HEK293 (cell line): ENCODE measurements around the gene BDH1.

ENCODE experiments used
- CTCF ChIA-PET: fragments of 350-600 bp; formaldehyde crosslinking; extraction: SDS; loops from one replicate; lab custom pipeline; 2021; ENCODE audit warnings: antibody characterized with exemption; lab: Yijun Ruan, JAX
- POLR2A ChIA-PET: fragments of 300-600 bp; formaldehyde crosslinking; extraction: SDS; loops from one replicate; lab custom pipeline; 2020; ENCODE audit warnings: antibody characterized with exemption, inconsistent platforms; lab: Yijun Ruan, JAX
- H3K27ac ChIP-seq: fragments of 200-500 bp; sonication (Bioruptor generic); 2 replicates; pipeline ENCODE4 v1.5.1; 2014; ENCODE audit warnings: low read depth, low read length, control low read depth, inconsistent platforms; ENCODE audit errors: extremely low read depth
- H3K36me3 ChIP-seq, 2 experiments: fragments of 200-500 bp in 1 of 2; sonication (Bioruptor generic) in 1 of 2; 1 replicate in 1 of 2; 2 replicates in 1 of 2; pipeline ENCODE4 v1.5.1; 2014 to 2017; ENCODE audit warnings: inconsistent platforms in 2 of 2, low read length in 2 of 2; ENCODE audit not compliant: control insufficient read depth in 2 of 2, insufficient read depth in 1 of 2
- H3K4me1 ChIP-seq: fragments of 200-500 bp; sonication (Bioruptor generic); 2 replicates; pipeline ENCODE4 v1.5.1; 2014; ENCODE audit warnings: mild to moderate bottlenecking, low read length, inconsistent platforms; ENCODE audit not compliant: control insufficient read depth, insufficient read depth
- H3K4me3 ChIP-seq: 2 replicates; pipeline ENCODE4 v1.5.1; 2011; ENCODE audit warnings: low read depth, mild to moderate bottlenecking, control low read depth, low read length, moderate library complexity
- H3K9me3 ChIP-seq: fragments of 200-500 bp; sonication (Bioruptor generic); 2 replicates; pipeline ENCODE4 v1.5.1; 2014; ENCODE audit warnings: low read depth, low read length, inconsistent platforms; ENCODE audit not compliant: control insufficient read depth, insufficient read depth
- BCL6B ChIP-seq: fragments of 450-650 bp; formaldehyde crosslinking; IDR thresholded peaks from 2 replicates; pipeline ENCODE4 v1.5.1; 2017; ENCODE audit warnings: missing biosample characterization, missing genetic modification characterization
- EGR2 ChIP-seq: fragments of 450-650 bp; formaldehyde crosslinking; IDR thresholded peaks from 2 replicates; pipeline ENCODE4 v1.5.1; 2016; ENCODE audit warnings: low read depth, missing biosample characterization, missing genetic modification characterization
- GLIS2 ChIP-seq: fragments of 450-650 bp; formaldehyde crosslinking; IDR thresholded peaks from 2 replicates; pipeline ENCODE4 v1.5.1; 2016; ENCODE audit warnings: missing biosample characterization, missing genetic modification characterization
- IKZF3 ChIP-seq: fragments of 450-650 bp; IDR thresholded peaks from 2 replicates; pipeline ENCODE4 v1.5.0; 2018; ENCODE audit warnings: missing biosample characterization, mild to moderate bottlenecking, missing genetic modification characterization, moderate library complexity
- KLF8 ChIP-seq: fragments of 450-650 bp; formaldehyde crosslinking; IDR thresholded peaks from 2 replicates; pipeline ENCODE4 v1.5.1; 2016; ENCODE audit warnings: missing biosample characterization, missing genetic modification characterization
- ZBTB6 ChIP-seq: fragments of 450-650 bp; formaldehyde crosslinking; IDR thresholded peaks from 2 replicates; pipeline ENCODE4 v1.5.1; 2017; ENCODE audit warnings: missing biosample characterization, missing genetic modification characterization
- ZBTB8A ChIP-seq: fragments of 450-650 bp; formaldehyde crosslinking; IDR thresholded peaks from 2 replicates; pipeline ENCODE4 v1.5.1; 2016; ENCODE audit warnings: missing biosample characterization, missing genetic modification characterization
- ZNF26 ChIP-seq: fragments of 450-650 bp; formaldehyde crosslinking; IDR thresholded peaks from 2 replicates; pipeline ENCODE4 v1.5.1; 2016; ENCODE audit warnings: missing biosample characterization, missing genetic modification characterization
- ZNF501 ChIP-seq: fragments of 450-650 bp; formaldehyde crosslinking; IDR thresholded peaks from 2 replicates; pipeline ENCODE4 v1.5.1; 2016; ENCODE audit warnings: missing biosample characterization, missing genetic modification characterization
- ZNF658 ChIP-seq: fragments of 450-650 bp; formaldehyde crosslinking; IDR thresholded peaks from 2 replicates; pipeline ENCODE4; 2016; ENCODE audit warnings: missing biosample characterization, missing genetic modification characterization
- ZNF76 ChIP-seq: fragments of 450-650 bp; formaldehyde crosslinking; IDR thresholded peaks from 2 replicates; pipeline ENCODE4; 2016; ENCODE audit warnings: low read depth, missing biosample characterization, missing genetic modification characterization, borderline replicate concordance
- ZNF777 ChIP-seq: fragments of 450-650 bp; formaldehyde crosslinking; IDR thresholded peaks from 2 replicates; pipeline ENCODE4 v1.5.1; 2017; ENCODE audit warnings: missing biosample characterization, missing genetic modification characterization, borderline replicate concordance
- ZNF843 ChIP-seq: fragments of 450-650 bp; formaldehyde crosslinking; IDR thresholded peaks from 2 replicates; pipeline ENCODE4 v1.5.1; 2016; ENCODE audit warnings: missing biosample characterization, missing genetic modification characterization
- TF ChIP-seq, protein P1 (sequence below): fragments of 450-650 bp; formaldehyde crosslinking; IDR thresholded peaks from 2 replicates; pipeline ENCODE4 v1.5.1; 2016; ENCODE audit warnings: missing biosample characterization, missing genetic modification characterization
- TF ChIP-seq, protein P2 (sequence below): fragments of 450-650 bp; formaldehyde crosslinking; optimal IDR thresholded peaks from 2 replicates; pipeline ENCODE3; 2016; ENCODE audit warnings: missing biosample characterization, mild to moderate bottlenecking, missing genetic modification characterization
- TF ChIP-seq, protein P3 (sequence below): fragments of 450-650 bp; formaldehyde crosslinking; IDR thresholded peaks from 2 replicates; pipeline ENCODE4 v1.5.1; 2016; ENCODE audit warnings: missing biosample characterization, missing genetic modification characterization
- TF ChIP-seq, protein P4 (sequence below): fragments of 450-650 bp; formaldehyde crosslinking; IDR thresholded peaks from 2 replicates; pipeline ENCODE4 v1.5.1; 2016; ENCODE audit warnings: missing biosample characterization, missing genetic modification characterization

The BDH1 gene

GRCh38 chr3:197512691-197513571, 42.8 kb downstream of the BDH1 start:
- TF ChIP-seq ZNF777 (tag by site-specific recombination) (no peak), ZBTB8A (tag by site-specific recombination) (0 out of 2 replicates have a peak, but pooled peaks have one; percentile 29), ZNF658 (tag by site-specific recombination) (no peak), IKZF3 (tag by site-specific recombination) (no peak), ZNF501 (tag by site-specific recombination) (no peak), GLIS2 (tag by site-specific recombination) (0 out of 2 replicates have a peak, but pooled peaks have one; percentile 29), ZNF843 (no peak)
- H3K27ac ChIP-seq: no peak overlapping the region
- ChIA-PET POLR2A (no interaction called here), CTCF (interaction anchor here (0.5 to 2.0 kb wide), 3 partner anchors 10 to 429 kb away, joined by 3 to 7 read pairs (median 3); no protein-coding TSS in a partner anchor)
- H3K4me1 ChIP-seq: peaks cover 4% of the 10 kb centered on the region; the same call in 1 of the 2 replicates
- H3K9me3 ChIP-seq: no peaks in the 10 kb centered on the region
- H3K36me3 ChIP-seq: no peaks in the 10 kb centered on the region
- no peak overlapping the region for H3K4me3 ChIP-seq

DNA sequence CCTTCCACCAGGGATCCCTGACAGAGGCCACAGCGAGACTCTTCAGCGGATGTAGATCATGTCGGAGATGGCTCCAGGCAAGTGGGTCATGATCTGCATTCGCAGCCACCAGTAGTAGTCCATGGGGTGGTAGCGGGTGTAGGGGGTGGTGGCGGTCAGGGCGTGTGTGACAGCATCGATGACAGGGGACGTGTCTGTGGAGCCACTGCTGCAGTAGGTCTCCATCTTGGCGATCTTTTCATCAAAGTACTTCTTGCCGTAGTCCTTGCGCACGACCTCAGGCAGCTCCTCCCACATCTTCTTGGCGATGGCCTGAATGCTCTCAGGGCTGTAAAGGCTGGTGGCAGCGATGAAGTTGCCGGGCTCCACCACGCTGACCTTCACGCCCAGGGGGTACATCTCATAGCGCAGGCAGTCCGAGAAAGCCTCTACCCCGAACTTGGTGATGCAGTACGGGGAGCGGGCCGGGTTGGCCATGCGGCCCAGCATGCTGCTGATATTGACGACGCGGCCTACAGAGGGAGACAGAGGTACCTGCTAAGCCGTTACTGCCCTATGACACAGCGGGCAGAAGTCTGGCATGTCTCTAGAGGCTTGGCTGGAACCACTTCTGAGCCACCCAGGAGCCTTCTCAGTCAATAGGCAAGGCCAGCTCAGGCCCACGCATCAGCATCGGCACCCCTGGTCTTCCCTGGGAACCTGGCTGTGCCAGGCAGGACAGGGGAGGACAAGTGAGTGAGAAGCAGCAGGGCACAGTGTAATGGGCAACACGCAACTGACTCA, 43.7 kb downstream of the BDH1 start:
- POLR2A ChIA-PET: no interaction called here
- H3K4me3 ChIP-seq: no peak overlapping the region
- no peak overlapping the region for H3K27ac ChIP-seq
- H3K4me1 ChIP-seq: peaks cover 4% of the 10 kb centered on the region; the same call in 1 of the 2 replicates
- no peaks in the 10 kb centered on the region for H3K9me3 ChIP-seq
- TF ChIP-seq, protein P1, sequence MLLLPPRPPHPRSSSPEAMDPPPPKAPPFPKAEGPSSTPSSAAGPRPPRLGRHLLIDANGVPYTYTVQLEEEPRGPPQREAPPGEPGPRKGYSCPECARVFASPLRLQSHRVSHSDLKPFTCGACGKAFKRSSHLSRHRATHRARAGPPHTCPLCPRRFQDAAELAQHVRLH (tag by site-specific recombination): no peak
- TF ChIP-seq BCL6B (no peak), EGR2 (tag by site-specific recombination) (no peak)
- TF ChIP-seq, all 188 proteins: peak for 0
- no peaks in the 10 kb centered on the region for H3K36me3 ChIP-seq
- CTCF ChIA-PET: interaction anchor here (0.6 to 0.8 kb wide), 2 partner anchors 11 to 261 kb away, joined by 3 to 6 read pairs; no protein-coding TSS in a partner anchor

GRCh38 chr3:197511130-197511529, 44.6 kb downstream of the BDH1 start:
- Histone ChIP-seq H3K36me3 (no peaks in the 10 kb centered on the region), H3K4me3 (no peak overlapping the region), H3K9me3 (no peaks in the 10 kb centered on the region), H3K4me1 (no peaks in the 10 kb centered on the region), H3K27ac (no peak overlapping the region)
- CTCF ChIA-PET: interaction anchor here (0.5 to 2.9 kb wide), 3 partner anchors 10 to 1645 kb away, joined by 3 to 21 read pairs (median 3); no protein-coding TSS in a partner anchor
- POLR2A ChIA-PET: no interaction called here
- TF ChIP-seq, protein P2, sequence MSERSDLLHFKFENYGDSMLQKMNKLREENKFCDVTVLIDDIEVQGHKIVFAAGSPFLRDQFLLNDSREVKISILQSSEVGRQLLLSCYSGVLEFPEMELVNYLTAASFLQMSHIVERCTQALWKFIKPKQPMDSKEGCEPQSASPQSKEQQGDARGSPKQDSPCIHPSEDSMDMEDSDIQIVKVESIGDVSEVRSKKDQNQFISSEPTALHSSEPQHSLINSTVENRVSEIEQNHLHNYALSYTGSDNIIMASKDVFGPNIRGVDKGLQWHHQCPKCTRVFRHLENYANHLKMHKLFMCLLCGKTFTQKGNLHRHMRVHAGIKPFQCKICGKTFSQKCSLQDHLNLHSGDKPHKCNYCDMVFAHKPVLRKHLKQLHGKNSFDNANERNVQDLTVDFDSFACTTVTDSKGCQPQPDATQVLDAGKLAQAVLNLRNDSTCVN (tag by site-specific recombination): no peak
- no peak for TF ChIP-seq ZNF26 (tag by site-specific recombination)
- TF ChIP-seq KLF8 (tag by site-specific recombination): no peak
- no peak for TF ChIP-seq ZBTB6 (tag by site-specific recombination)
- TF ChIP-seq, protein P3, sequence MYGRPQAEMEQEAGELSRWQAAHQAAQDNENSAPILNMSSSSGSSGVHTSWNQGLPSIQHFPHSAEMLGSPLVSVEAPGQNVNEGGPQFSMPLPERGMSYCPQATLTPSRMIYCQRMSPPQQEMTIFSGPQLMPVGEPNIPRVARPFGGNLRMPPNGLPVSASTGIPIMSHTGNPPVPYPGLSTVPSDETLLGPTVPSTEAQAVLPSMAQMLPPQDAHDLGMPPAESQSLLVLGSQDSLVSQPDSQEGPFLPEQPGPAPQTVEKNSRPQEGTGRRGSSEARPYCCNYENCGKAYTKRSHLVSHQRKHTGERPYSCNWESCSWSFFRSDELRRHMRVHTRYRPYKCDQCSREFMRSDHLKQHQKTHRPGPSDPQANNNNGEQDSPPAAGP: no peak
- TF ChIP-seq ZNF76 (tag by site-specific recombination): no peak
- TF ChIP-seq, protein P4, sequence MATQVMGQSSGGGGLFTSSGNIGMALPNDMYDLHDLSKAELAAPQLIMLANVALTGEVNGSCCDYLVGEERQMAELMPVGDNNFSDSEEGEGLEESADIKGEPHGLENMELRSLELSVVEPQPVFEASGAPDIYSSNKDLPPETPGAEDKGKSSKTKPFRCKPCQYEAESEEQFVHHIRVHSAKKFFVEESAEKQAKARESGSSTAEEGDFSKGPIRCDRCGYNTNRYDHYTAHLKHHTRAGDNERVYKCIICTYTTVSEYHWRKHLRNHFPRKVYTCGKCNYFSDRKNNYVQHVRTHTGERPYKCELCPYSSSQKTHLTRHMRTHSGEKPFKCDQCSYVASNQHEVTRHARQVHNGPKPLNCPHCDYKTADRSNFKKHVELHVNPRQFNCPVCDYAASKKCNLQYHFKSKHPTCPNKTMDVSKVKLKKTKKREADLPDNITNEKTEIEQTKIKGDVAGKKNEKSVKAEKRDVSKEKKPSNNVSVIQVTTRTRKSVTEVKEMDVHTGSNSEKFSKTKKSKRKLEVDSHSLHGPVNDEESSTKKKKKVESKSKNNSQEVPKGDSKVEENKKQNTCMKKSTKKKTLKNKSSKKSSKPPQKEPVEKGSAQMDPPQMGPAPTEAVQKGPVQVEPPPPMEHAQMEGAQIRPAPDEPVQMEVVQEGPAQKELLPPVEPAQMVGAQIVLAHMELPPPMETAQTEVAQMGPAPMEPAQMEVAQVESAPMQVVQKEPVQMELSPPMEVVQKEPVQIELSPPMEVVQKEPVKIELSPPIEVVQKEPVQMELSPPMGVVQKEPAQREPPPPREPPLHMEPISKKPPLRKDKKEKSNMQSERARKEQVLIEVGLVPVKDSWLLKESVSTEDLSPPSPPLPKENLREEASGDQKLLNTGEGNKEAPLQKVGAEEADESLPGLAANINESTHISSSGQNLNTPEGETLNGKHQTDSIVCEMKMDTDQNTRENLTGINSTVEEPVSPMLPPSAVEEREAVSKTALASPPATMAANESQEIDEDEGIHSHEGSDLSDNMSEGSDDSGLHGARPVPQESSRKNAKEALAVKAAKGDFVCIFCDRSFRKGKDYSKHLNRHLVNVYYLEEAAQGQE (tag by site-specific recombination): no peak
